Measurements from ENCODE around the gene SPOCK1. TPM values are rescaled to one million over a fixed set of nuclear protein-coding genes. Genes with fewer than 3 reads are reported as not detected.

The SPOCK1 gene
- total and polyA plus RNA-seq, 2 of the 4 experiments (the other 2 are of a cell fraction): 5.0 to 20.3 TPM

- 9% methylated on average over 6 of the region's 7 CpGs; no CpG with 5 or more reads in 1 of the 2 experiments for WGBS, 2 experiments (ENCODE audit: extremely low coverage in 2 of 2, insufficient read length in 1 of 2)
- H2BK15ac ChIP-seq (ENCODE audit: low read depth, low read length): no peak overlapping the region
- in situ Hi-C loops (cut with MboI; ENCODE audit: low sequenced_read_pairs): no loop called here
- no peak overlapping the region for H3K56ac ChIP-seq (ENCODE audit: extremely low read depth, insufficient read depth, low read length)
- ChIA-PET POLR2A (ENCODE audit: unreplicated experiment) (no interaction called here), CTCF (interaction anchor here (0.6 kb wide), 1 partner anchor 127 kb away, joined by 3 read pairs; no protein-coding TSS in a partner anchor)
- no peak overlapping the region for H4K91ac ChIP-seq (ENCODE audit: insufficient read depth, low read depth, low read length)
- ATAC-seq (ENCODE audit: low read depth) (no peak), DNase-seq (no peak)
- H2BK20ac ChIP-seq (ENCODE audit: low read depth, low read length): no peak overlapping the region
- no peak overlapping the region for H2AFZ ChIP-seq (replicated peaks; ENCODE audit: low read length, poor library complexity)
- no peak overlapping the region for H3K4me3 ChIP-seq (ENCODE audit: insufficient read depth, low read depth, low read length)
- no peak overlapping the region for H3K4me2 ChIP-seq (ENCODE audit: low read depth, low read length)
- H3K36me3 ChIP-seq (ENCODE audit: control insufficient read depth, insufficient read depth, low read length): no peaks in the 10 kb centered on the region
- H3K18ac ChIP-seq (ENCODE audit: low read depth, low read length): no peak overlapping the region
- no peaks in the 10 kb centered on the region for H3K27me3 ChIP-seq (ENCODE audit: control insufficient read depth, insufficient read depth, low read length)
- H3K4me1 ChIP-seq (ENCODE audit: control insufficient read depth, insufficient read depth, low read length): no peaks in the 10 kb centered on the region
- BruUV-seq (replicated peaks): no TSS peak
- dilution Hi-C loops (cut with HindIII; ENCODE audit: low sequenced_read_pairs, unreplicated experiment): no loop called here
- peaks cover 2% of the 10 kb centered on the region; the same call in 1 of the 2 replicates for H3K9me3 ChIP-seq (ENCODE audit: control insufficient read depth, insufficient read depth, low read length)
- H3K9me1 ChIP-seq (ENCODE audit: insufficient read depth, low read length): no peaks in the 10 kb centered on the region
- H3K79me1 ChIP-seq (ENCODE audit: low read depth in 1 of 2, low read length in 2 of 2): no peaks in the 10 kb centered on the region
- TF ChIP-seq MXI1 (IDR thresholded peaks at IDR 0.05; ENCODE audit: borderline replicate concordance, low read depth, low read length) (no peak), RCOR1 (IDR thresholded peaks at IDR 0.05; ENCODE audit: insufficient replicate concordance, low read length) (no peak), POLR2A (IDR thresholded peaks at IDR 0.05; ENCODE audit: low read depth, low read length) (no peak), MAZ (IDR thresholded peaks at IDR 0.05; ENCODE audit: borderline replicate concordance, low read depth, low read length) (no peak), ELK1 (IDR thresholded peaks at IDR 0.05; ENCODE audit: borderline replicate concordance, low read depth, low read length) (no peak), FOS (IDR thresholded peaks at IDR 0.05; ENCODE audit: low read depth, low read length) (no peak)
- H3K23ac ChIP-seq (ENCODE audit: low read depth, low read length): no peak overlapping the region
- no peak overlapping the region for H2BK120ac ChIP-seq (ENCODE audit: low read depth, low read length)
- no peak overlapping the region for H2AK9ac ChIP-seq (replicated peaks; ENCODE audit: low read depth, low read length, poor library complexity)
- H2AK5ac ChIP-seq (ENCODE audit: low read depth, low read length): no peak overlapping the region
- H3K27ac ChIP-seq (ENCODE audit: insufficient read depth, low read length): no peak overlapping the region
- H2BK5ac ChIP-seq (ENCODE audit: low read depth, low read length, poor library complexity, severe bottlenecking): no peak overlapping the region
- H3K14ac ChIP-seq (replicated peaks; ENCODE audit: low read depth, low read length): no peak overlapping the region
- no peak overlapping the region for H3K9ac ChIP-seq (ENCODE audit: low read depth, low read length)
- intact Hi-C loops (cut with micrococcal nuclease): no loop called here
- no peak overlapping the region for H4K5ac ChIP-seq (ENCODE audit: low read depth, low read length)
- no peaks in the 10 kb centered on the region for H4K20me1 ChIP-seq (ENCODE audit: insufficient read depth, low read length)
- no peak overlapping the region for H3K4ac ChIP-seq (ENCODE audit: low read depth, low read length)
- H4K8ac ChIP-seq (ENCODE audit: low read depth in 2 of 2, low read length in 2 of 2): no peak overlapping the region
These were observed 17.2 kb upstream of the SPOCK1 start for GRCh38 chr5:137516251-137516797.

All from IMR-90 (cell line).